ENCODE results near the gene FAXC.
"Not testable (repeated sequence)": the region's sequence is repeated elsewhere in the genome, so short reads cannot be mapped to it uniquely, and the experiment has no call there.

FAXC gene

GRCh38 chr6:99282479-99283062, 66.9 kb downstream of the FAXC start:
- no peak for DNase-seq

GRCh38 chr6:99276747-99277146, 72.7 kb downstream of the FAXC start:
- DNase-seq = no peak

GRCh38 chr6:99270826-99271225, 78.6 kb downstream of the FAXC start:
- no peak for DNase-seq

GRCh38 chr6:99270030-99270429, 79.4 kb downstream of the FAXC start:
- no peak for DNase-seq

- DNase-seq = no peak
Measured at GRCh38 chr6:99269207-99269606, 80.3 kb downstream of the FAXC start.

- not testable (repeated sequence) for DNase-seq
Measured at GRCh38 chr6:99266996-99267395, 82.5 kb downstream of the FAXC start.

- DNase-seq = not testable (repeated sequence)
Measured at GRCh38 chr6:99265447-99265846, 84.0 kb downstream of the FAXC start.

- DNase-seq = no peak
Measured at GRCh38 chr6:99254616-99255550, 94.6 kb downstream of the FAXC start.

GRCh38 chr6:99253271-99253670, 96.2 kb downstream of the FAXC start:
- DNase-seq = no peak

GRCh38 chr6:99252421-99252820, 97.1 kb downstream of the FAXC start:
- no peak for DNase-seq

GRCh38 chr6:99250476-99250875, 99.0 kb downstream of the FAXC start:
- no peak for DNase-seq

- DNase-seq = no peak
Measured at GRCh38 chr6:99246602-99247001, 102.9 kb downstream of the FAXC start.

- no peak for DNase-seq
Measured at GRCh38 chr6:99241905-99242534, 107.5 kb downstream of the FAXC start.

GRCh38 chr6:99236010-99236409, 113.5 kb downstream of the FAXC start:
- DNase-seq = no peak

GRCh38 chr6:99233219-99233618, 116.3 kb downstream of the FAXC start:
- no peak for DNase-seq

GRCh38 chr6:99232056-99232455, 117.4 kb downstream of the FAXC start:
- DNase-seq = no peak

- DNase-seq = no peak
Measured at GRCh38 chr6:99225172-99225571, 124.3 kb downstream of the FAXC start.
